ENCODE results near the gene CYP26A1.

GRCh38 chr10:93058139-93058538, 15.6 kb upstream of the CYP26A1 start:
- TF ChIP-seq EZH2phosphoT487 (IDR thresholded peaks at IDR 0.05; ENCODE audit: insufficient read depth, low read depth) (no peak), EZH2 (IDR thresholded peaks at IDR 0.05; ENCODE audit: insufficient read depth, poor library complexity, severe bottlenecking) (no peak)
